ENCODE results near the gene CCHCR1.

GRCh38 chr6:31205638-31206037, 48.0 kb upstream of the CCHCR1 start:
- TF ChIP-seq CTCF (IDR thresholded peaks at IDR 0.05) (no peak), EP300 (IDR thresholded peaks at IDR 0.05) (no peak)
